Measurements from ENCODE around the gene PTPRN2.
"Not testable (repeated sequence)": the region's sequence is repeated elsewhere in the genome, so short reads cannot be mapped to it uniquely, and the experiment has no call there.

The PTPRN2 gene

GRCh38 chr7:157503229-157503628, 1084.4 kb downstream of the PTPRN2 start:
- Histone ChIP-seq H3K4me1 (no peaks in the 10 kb centered on the region), H3K9ac (no peak overlapping the region), H3K4me2 (ENCODE audit: low read length) (no peak overlapping the region), H3K79me2 (no peaks in the 10 kb centered on the region), H3K27ac (no peak overlapping the region), H3K9me3 (ENCODE audit: control insufficient read depth, low read length) (no peaks in the 10 kb centered on the region), H2AFZ (no peak overlapping the region), H3K36me3 (ENCODE audit: control insufficient read depth, insufficient read depth, low read length) (no peaks in the 10 kb centered on the region), H3K4me3 (ENCODE audit: low read depth, low read length) (no peak overlapping the region), H3K27me3 (ENCODE audit: control insufficient read depth, insufficient read depth, low read length) (no peaks in the 10 kb centered on the region)
- TF ChIP-seq CTCF (IDR thresholded peaks at IDR 0.05): no peak

- Histone ChIP-seq H3K9ac (no peak overlapping the region), H3K27ac (peak overlapping the region; percentile 20), H3K4me1 (no peaks in the 10 kb centered on the region), H3K27me3 (ENCODE audit: control insufficient read depth, insufficient read depth, low read length) (no peaks in the 10 kb centered on the region), H3K36me3 (ENCODE audit: control insufficient read depth, insufficient read depth, low read length) (no peaks in the 10 kb centered on the region), H3K9me3 (ENCODE audit: control insufficient read depth, low read length) (no peaks in the 10 kb centered on the region), H2AFZ (no peak overlapping the region), H3K4me3 (ENCODE audit: low read depth, low read length) (no peak overlapping the region), H3K4me2 (ENCODE audit: low read length) (no peak overlapping the region), H3K79me2 (no peaks in the 10 kb centered on the region)
- TF ChIP-seq CTCF (IDR thresholded peaks at IDR 0.05): no peak
Measured at GRCh38 chr7:157502701-157503111, 1084.9 kb downstream of the PTPRN2 start.

- Histone ChIP-seq H3K27me3 (ENCODE audit: control insufficient read depth, insufficient read depth, low read length) (no peaks in the 10 kb centered on the region), H3K36me3 (ENCODE audit: control insufficient read depth, insufficient read depth, low read length) (no peaks in the 10 kb centered on the region), H3K9ac (no peak overlapping the region), H2AFZ (no peak overlapping the region), H3K27ac (no peak overlapping the region), H3K4me1 (no peaks in the 10 kb centered on the region), H3K79me2 (no peaks in the 10 kb centered on the region), H3K4me2 (ENCODE audit: low read length) (no peak overlapping the region), H3K4me3 (ENCODE audit: low read depth, low read length) (no peak overlapping the region), H3K9me3 (ENCODE audit: control insufficient read depth, low read length) (no peaks in the 10 kb centered on the region)
- TF ChIP-seq CTCF (IDR thresholded peaks at IDR 0.05): no peak
Measured at GRCh38 chr7:157501581-157501980, 1086.0 kb downstream of the PTPRN2 start.

- H3K4me2 ChIP-seq (ENCODE audit: low read length); H3K36me3 ChIP-seq (ENCODE audit: control insufficient read depth, insufficient read depth, low read length); H3K27ac ChIP-seq; H3K4me3 ChIP-seq (ENCODE audit: low read depth, low read length); H3K4me1 ChIP-seq; H3K27me3 ChIP-seq (ENCODE audit: control insufficient read depth, insufficient read depth, low read length); H3K79me2 ChIP-seq; H3K9ac ChIP-seq; H2AFZ ChIP-seq; H3K9me3 ChIP-seq (ENCODE audit: control insufficient read depth, low read length): not testable (repeated sequence)
Measured at GRCh38 chr7:157500989-157501540, 1086.6 kb downstream of the PTPRN2 start.

- H3K4me3 ChIP-seq (ENCODE audit: low read depth, low read length): no peak overlapping the region
- no peak overlapping the region for H3K9ac ChIP-seq
- H3K9me3 ChIP-seq (ENCODE audit: control insufficient read depth, low read length): no peaks in the 10 kb centered on the region
- TF ChIP-seq CTCF (IDR thresholded peaks at IDR 0.05): no peak
- no peaks in the 10 kb centered on the region for H3K36me3 ChIP-seq (ENCODE audit: control insufficient read depth, insufficient read depth, low read length)
- H3K27me3 ChIP-seq (ENCODE audit: control insufficient read depth, insufficient read depth, low read length): no peaks in the 10 kb centered on the region
- H3K27ac ChIP-seq: no peak overlapping the region
- H3K4me2 ChIP-seq (ENCODE audit: low read length): no peak overlapping the region
- no peaks in the 10 kb centered on the region for H3K79me2 ChIP-seq
- no peaks in the 10 kb centered on the region for H3K4me1 ChIP-seq
- H2AFZ ChIP-seq: no peak overlapping the region
Measured at GRCh38 chr7:157500171-157500960, 1087.3 kb downstream of the PTPRN2 start.

Measured in parathyroid adenoma (tissue), 2 donors.